Lower leg skin (tissue), 4 donors: ENCODE results near the gene UHRF1. TPM values are rescaled to one million over a fixed set of nuclear protein-coding genes. Genes with fewer than 3 reads are reported as not detected.

ENCODE experiments used
- DNase-seq, 2 donors: peaks; one replicate each; pipeline ENCODE4 v3.0.0-alpha.2; 2019; ENCODE audit warnings: low spot score in 2 of 2
- H3K4me3 ChIP-seq: fragments of 200-600 bp; sonication (generic); 2 replicates; pipeline ENCODE4 v1.5.1; 2017; ENCODE audit warnings: mild to moderate bottlenecking, low read depth; ENCODE audit not compliant: poor library complexity, severe bottlenecking
- CTCF ChIP-seq, 3 donors: fragments of 450-650 bp; IDR thresholded peaks; one replicate each; pipeline ENCODE4 v1.5.1; 2016; ENCODE audit warnings: antibody characterized with exemption in 3 of 3, mild to moderate bottlenecking in 3 of 3, moderate library complexity in 2 of 3
- POLR2A ChIP-seq, 2 donors: fragments of 450-650 bp; IDR thresholded peaks; one replicate each; pipeline ENCODE4 v1.6.1; 2016 to 2017; ENCODE audit warnings: antibody characterized with exemption in 2 of 2, mild to moderate bottlenecking in 1 of 2, moderate library complexity in 1 of 2
- WGBS, 2 donors: methylation state at CpG; one replicate each; pipeline ENCODE4 v1.1.5; 2018; 5-methylcytosine and 5-hydroxymethylcytosine counted together
- intact Hi-C: fragments of 100-400 bp; cut with DNase I; formaldehyde crosslinking; loops from one replicate; pipeline ENCODE4 v1.15.0; 2023; ENCODE audit warnings: low total_unique reads
- total RNA-seq, 4 donors: library from RNA; depleted of rRNA; stranded (reverse); fragments of >200 nt; gene quantifications; one replicate each; pipeline ENCODE4 v1.1.0, GENCODE V29; 2016

Gene UHRF1
- total RNA-seq, 4 donors from 2014 or later = 0.53 to 2.4 (median 1.1) TPM

- intact Hi-C loops = no loop called here
- peak; percentile 70 to 93 for DNase-seq
Observed at GRCh38 chr19:4911786-4912672, 2.7 kb downstream of the UHRF1 start.

DNA sequence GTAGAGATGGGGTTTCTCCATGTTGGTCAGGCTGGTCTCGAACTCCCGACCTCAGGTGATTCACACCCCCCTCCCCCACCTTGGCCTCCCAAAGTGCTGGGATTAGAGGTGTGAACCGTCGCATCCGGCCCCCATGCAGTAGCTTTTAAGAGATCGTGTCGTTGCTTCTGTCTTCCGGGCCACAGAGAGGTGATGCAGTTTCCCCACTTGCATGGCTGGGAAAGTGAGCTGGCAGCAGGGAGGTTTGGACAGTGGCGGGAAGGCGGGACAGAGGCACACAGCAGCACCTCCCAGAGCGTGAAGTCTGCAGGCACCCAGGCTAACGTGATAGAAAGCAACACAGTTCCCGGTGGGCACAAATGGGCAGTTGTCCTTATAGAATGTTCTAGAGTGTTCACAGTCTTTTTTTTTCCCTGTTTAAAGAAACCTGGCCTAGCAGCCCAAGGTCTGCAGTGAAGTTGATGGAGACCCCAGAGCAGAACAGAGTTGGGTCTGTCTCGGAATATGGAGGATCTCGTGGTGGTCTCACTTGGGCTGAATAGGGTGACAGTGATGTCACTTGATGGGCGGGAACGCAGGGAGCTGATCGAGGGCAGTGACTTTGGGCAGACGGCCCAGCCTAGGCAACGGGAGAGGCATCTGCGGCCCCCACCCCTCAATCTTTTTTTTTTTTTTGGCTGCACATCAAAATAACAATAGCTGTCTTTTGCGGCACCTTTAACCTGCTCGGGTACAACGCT lies 4.9 kb downstream of the UHRF1 start:
- WGBS, 2 donors = 75 to 76% methylated on average over 24 of the region's 24 CpGs
- no peak for TF ChIP-seq POLR2A (IDR thresholded peaks at IDR 0.05)
- no peak for TF ChIP-seq CTCF (IDR thresholded peaks at IDR 0.05)
- DNase-seq = no peak
- no peak overlapping the region for H3K4me3 ChIP-seq
- intact Hi-C loops = no loop called here

More at GRCh38 chr19:4911786-4912672, 2.7 kb downstream of the UHRF1 start:
- no peak for TF ChIP-seq CTCF (IDR thresholded peaks at IDR 0.05)
- no peak for TF ChIP-seq POLR2A (IDR thresholded peaks at IDR 0.05)
- WGBS, 2 donors = 15 to 20% methylated on average over 29 of the region's 29 CpGs
- no peak overlapping the region for H3K4me3 ChIP-seq

GRCh38 chr19:4914736-4915501 lies 5.6 kb downstream of the UHRF1 start:
- 39 to 64% methylated on average over 23 of the region's 23 CpGs for WGBS, 2 donors
- TF ChIP-seq POLR2A (IDR thresholded peaks at IDR 0.05) (no peak), CTCF (IDR thresholded peaks at IDR 0.05) (no peak)
- intact Hi-C loops = loop anchor here (5.0 kb wide), 1 partner anchor 103 kb away; no protein-coding TSS in a partner anchor
- no peak overlapping the region for H3K4me3 ChIP-seq
- DNase-seq = peak; percentile 79 to 90

- WGBS, 2 donors = 72 to 76% methylated on average over 41 of the region's 41 CpGs
- H3K4me3 ChIP-seq = no peak overlapping the region
- TF ChIP-seq POLR2A (IDR thresholded peaks at IDR 0.05) (no peak), CTCF (IDR thresholded peaks at IDR 0.05) (no peak)
- intact Hi-C loops = loop anchor here (5.0 kb wide), 1 partner anchor 104 kb away; no protein-coding TSS in a partner anchor
- DNase-seq = no peak
Observed at GRCh38 chr19:4916292-4917082, 7.2 kb downstream of the UHRF1 start.
